ENCODE results near the gene RNF31. TPM values are rescaled to one million over a fixed set of nuclear protein-coding genes. Genes with fewer than 3 reads are reported as not detected.

The RNF31 gene
- total and polyA plus RNA-seq, 2 of the 13 experiments (the other 11 are each of a cell fraction or from before 2014, with no cell fraction given): 48.2 to 86.8 TPM

GRCh38 chr14:24114532-24115421, 32.5 kb upstream of the RNF31 start, which contains the start of the genes DCAF11 and NRL (continued):
- TF ChIP-seq, protein P1, sequence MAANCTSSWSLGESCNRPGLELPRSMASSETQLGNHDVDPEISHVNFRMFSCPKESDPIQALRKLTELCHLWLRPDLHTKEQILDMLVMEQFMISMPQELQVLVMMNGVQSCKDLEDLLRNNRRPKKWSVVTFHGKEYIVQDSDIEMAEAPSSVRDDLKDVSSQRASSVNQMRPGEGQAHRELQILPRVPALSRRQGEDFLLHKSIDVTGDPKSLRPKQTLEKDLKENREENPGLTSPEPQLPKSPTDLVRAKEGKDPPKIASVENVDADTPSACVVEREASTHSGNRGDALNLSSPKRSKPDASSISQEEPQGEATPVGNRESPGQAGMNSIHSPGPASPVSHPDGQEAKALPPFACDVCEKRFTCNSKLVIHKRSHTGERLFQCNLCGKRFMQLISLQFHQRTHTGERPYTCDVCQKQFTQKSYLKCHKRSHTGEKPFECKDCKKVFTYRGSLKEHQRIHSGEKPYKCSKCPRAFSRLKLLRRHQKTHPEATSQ (CRISPR knock-in tag; IDR thresholded peaks at IDR 0.05; ENCODE audit: borderline replicate concordance): peak; percentile 81; the same call in 1 of the 2 replicates
- no peak for TF ChIP-seq ZNF562 (CRISPR knock-in tag; IDR thresholded peaks at IDR 0.05; ENCODE audit: borderline replicate concordance)
- TF ChIP-seq ZBTB33 (CRISPR knock-in tag; IDR thresholded peaks at IDR 0.05): peak; percentile 87
- TF ChIP-seq GABPA (IDR thresholded peaks at IDR 0.05; ENCODE audit: low read depth, low read length): no peak
- no peak for TF ChIP-seq GABPA (CRISPR knock-in tag; IDR thresholded peaks at IDR 0.05; ENCODE audit: low read depth)
- TF ChIP-seq ZKSCAN5 (CRISPR knock-in tag; IDR thresholded peaks at IDR 0.05): peak; percentile 83; the same call in 1 of the 2 replicates
- peak; percentile 98 for TF ChIP-seq RFXAP (CRISPR knock-in tag; IDR thresholded peaks at IDR 0.05; ENCODE audit: borderline replicate concordance)
- TF ChIP-seq TOPORS (CRISPR knock-in tag; IDR thresholded peaks at IDR 0.05): peak; percentile 100
- TF ChIP-seq, protein P2, sequence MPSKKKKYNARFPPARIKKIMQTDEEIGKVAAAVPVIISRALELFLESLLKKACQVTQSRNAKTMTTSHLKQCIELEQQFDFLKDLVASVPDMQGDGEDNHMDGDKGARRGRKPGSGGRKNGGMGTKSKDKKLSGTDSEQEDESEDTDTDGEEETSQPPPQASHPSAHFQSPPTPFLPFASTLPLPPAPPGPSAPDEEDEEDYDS (CRISPR knock-in tag; IDR thresholded peaks at IDR 0.05): peak; percentile 89
- TF ChIP-seq, protein P3, sequence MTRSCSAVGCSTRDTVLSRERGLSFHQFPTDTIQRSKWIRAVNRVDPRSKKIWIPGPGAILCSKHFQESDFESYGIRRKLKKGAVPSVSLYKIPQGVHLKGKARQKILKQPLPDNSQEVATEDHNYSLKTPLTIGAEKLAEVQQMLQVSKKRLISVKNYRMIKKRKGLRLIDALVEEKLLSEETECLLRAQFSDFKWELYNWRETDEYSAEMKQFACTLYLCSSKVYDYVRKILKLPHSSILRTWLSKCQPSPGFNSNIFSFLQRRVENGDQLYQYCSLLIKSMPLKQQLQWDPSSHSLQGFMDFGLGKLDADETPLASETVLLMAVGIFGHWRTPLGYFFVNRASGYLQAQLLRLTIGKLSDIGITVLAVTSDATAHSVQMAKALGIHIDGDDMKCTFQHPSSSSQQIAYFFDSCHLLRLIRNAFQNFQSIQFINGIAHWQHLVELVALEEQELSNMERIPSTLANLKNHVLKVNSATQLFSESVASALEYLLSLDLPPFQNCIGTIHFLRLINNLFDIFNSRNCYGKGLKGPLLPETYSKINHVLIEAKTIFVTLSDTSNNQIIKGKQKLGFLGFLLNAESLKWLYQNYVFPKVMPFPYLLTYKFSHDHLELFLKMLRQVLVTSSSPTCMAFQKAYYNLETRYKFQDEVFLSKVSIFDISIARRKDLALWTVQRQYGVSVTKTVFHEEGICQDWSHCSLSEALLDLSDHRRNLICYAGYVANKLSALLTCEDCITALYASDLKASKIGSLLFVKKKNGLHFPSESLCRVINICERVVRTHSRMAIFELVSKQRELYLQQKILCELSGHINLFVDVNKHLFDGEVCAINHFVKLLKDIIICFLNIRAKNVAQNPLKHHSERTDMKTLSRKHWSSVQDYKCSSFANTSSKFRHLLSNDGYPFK (CRISPR knock-in tag; IDR thresholded peaks at IDR 0.05; ENCODE audit: borderline replicate concordance): peak; percentile 88; the same call in 1 of the 2 replicates
- peak; percentile 99 for TF ChIP-seq SAP130 (CRISPR knock-in tag; IDR thresholded peaks at IDR 0.05; ENCODE audit: low read depth)
- no peak for TF ChIP-seq ZNF33A (CRISPR knock-in tag; IDR thresholded peaks at IDR 0.05; ENCODE audit: borderline replicate concordance)
- peak; percentile 90 for TF ChIP-seq ZFX (CRISPR knock-in tag; IDR thresholded peaks at IDR 0.05; ENCODE audit: low read depth)
- TF ChIP-seq FUBP1 (CRISPR knock-in tag; IDR thresholded peaks at IDR 0.05; ENCODE audit: borderline replicate concordance): peak; percentile 86; the same call in 1 of the 2 replicates
- TF ChIP-seq PAWR (CRISPR knock-in tag; IDR thresholded peaks at IDR 0.05; ENCODE audit: borderline replicate concordance): no peak
- TF ChIP-seq ZSCAN31 (CRISPR knock-in tag; IDR thresholded peaks at IDR 0.05; ENCODE audit: low read depth): peak; percentile 96
- peak; percentile 94 for TF ChIP-seq TFDP2 (CRISPR knock-in tag; IDR thresholded peaks at IDR 0.05)
- TF ChIP-seq HDAC6 (IDR thresholded peaks at IDR 0.05; ENCODE audit: low read depth, low read length): no peak

Measured in HepG2 (cell line).